ENCODE measurements around the gene EPHB1.

The EPHB1 gene

GRCh38 chr3:134896141-134896540 is 101.1 kb downstream of the EPHB1 start:
- no peaks in the 10 kb centered on the region for H3K27me3 ChIP-seq (ENCODE audit: insufficient read depth, low read depth, severe bottlenecking)
- TF ChIP-seq CTCF (IDR thresholded peaks at IDR 0.05; ENCODE audit: low read depth, low read length) = no peak

GRCh38 chr3:134896696-134897095 is 101.6 kb downstream of the EPHB1 start:
- H3K36me3 ChIP-seq = no peaks in the 10 kb centered on the region
- peak; percentile 19; the same call in 1 of the 2 replicates for TF ChIP-seq CTCF (IDR thresholded peaks at IDR 0.05; ENCODE audit: low read depth, low read length)
- no peak overlapping the region for H3K27ac ChIP-seq
- no peaks in the 10 kb centered on the region for H3K9me3 ChIP-seq (ENCODE audit: severe bottlenecking)
- H3K4me3 ChIP-seq (ENCODE audit: low read depth, low read length) = no peak overlapping the region
- no peaks in the 10 kb centered on the region for H3K27me3 ChIP-seq (ENCODE audit: insufficient read depth, low read depth, severe bottlenecking)
- DNase-seq = no peak

More at GRCh38 chr3:134896141-134896540, 101.1 kb downstream of the EPHB1 start:
- Histone ChIP-seq H3K9me3 (ENCODE audit: severe bottlenecking) (no peaks in the 10 kb centered on the region), H3K36me3 (no peaks in the 10 kb centered on the region), H3K27ac (no peak overlapping the region), H3K4me3 (ENCODE audit: low read depth, low read length) (no peak overlapping the region)
- peak; percentile 74 for DNase-seq

- no peak overlapping the region for H3K27ac ChIP-seq
- DNase-seq = peak; percentile 25
- H3K27me3 ChIP-seq (ENCODE audit: insufficient read depth, low read depth, severe bottlenecking) = no peaks in the 10 kb centered on the region
- H3K9me3 ChIP-seq (ENCODE audit: severe bottlenecking) = no peaks in the 10 kb centered on the region
- no peaks in the 10 kb centered on the region for H3K36me3 ChIP-seq
- H3K4me3 ChIP-seq (ENCODE audit: low read depth, low read length) = no peak overlapping the region
- TF ChIP-seq CTCF (IDR thresholded peaks at IDR 0.05; ENCODE audit: low read depth, low read length) = no peak
These were observed 102.5 kb downstream of the EPHB1 start for GRCh38 chr3:134897391-134898141.

- no peak for DNase-seq
- no peak overlapping the region for H3K27ac ChIP-seq
- no peaks in the 10 kb centered on the region for H3K9me3 ChIP-seq (ENCODE audit: severe bottlenecking)
- TF ChIP-seq CTCF (IDR thresholded peaks at IDR 0.05; ENCODE audit: low read depth, low read length) = no peak
- no peak overlapping the region for H3K4me3 ChIP-seq (ENCODE audit: low read depth, low read length)
- no peaks in the 10 kb centered on the region for H3K27me3 ChIP-seq (ENCODE audit: insufficient read depth, low read depth, severe bottlenecking)
- H3K36me3 ChIP-seq = no peaks in the 10 kb centered on the region
These were observed 103.2 kb downstream of the EPHB1 start for GRCh38 chr3:134898181-134898754.

- no peak for TF ChIP-seq CTCF (IDR thresholded peaks at IDR 0.05; ENCODE audit: low read depth, low read length)
- Histone ChIP-seq H3K27ac (no peak overlapping the region), H3K27me3 (ENCODE audit: insufficient read depth, low read depth, severe bottlenecking) (no peaks in the 10 kb centered on the region), H3K36me3 (no peaks in the 10 kb centered on the region), H3K9me3 (ENCODE audit: severe bottlenecking) (no peaks in the 10 kb centered on the region), H3K4me3 (ENCODE audit: low read depth, low read length) (no peak overlapping the region)
- no peak for DNase-seq
These were observed 104.7 kb downstream of the EPHB1 start for GRCh38 chr3:134899786-134900185.

Measured in WERI-Rb-1 (cell line).